ENCODE results near the gene HBEGF. TPM values are rescaled to one million over a fixed set of nuclear protein-coding genes. Genes with fewer than 3 reads are reported as not detected.

Gene HBEGF
- total RNA-seq, 1 experiment from 2014 or later: 40.1 TPM

DNA sequence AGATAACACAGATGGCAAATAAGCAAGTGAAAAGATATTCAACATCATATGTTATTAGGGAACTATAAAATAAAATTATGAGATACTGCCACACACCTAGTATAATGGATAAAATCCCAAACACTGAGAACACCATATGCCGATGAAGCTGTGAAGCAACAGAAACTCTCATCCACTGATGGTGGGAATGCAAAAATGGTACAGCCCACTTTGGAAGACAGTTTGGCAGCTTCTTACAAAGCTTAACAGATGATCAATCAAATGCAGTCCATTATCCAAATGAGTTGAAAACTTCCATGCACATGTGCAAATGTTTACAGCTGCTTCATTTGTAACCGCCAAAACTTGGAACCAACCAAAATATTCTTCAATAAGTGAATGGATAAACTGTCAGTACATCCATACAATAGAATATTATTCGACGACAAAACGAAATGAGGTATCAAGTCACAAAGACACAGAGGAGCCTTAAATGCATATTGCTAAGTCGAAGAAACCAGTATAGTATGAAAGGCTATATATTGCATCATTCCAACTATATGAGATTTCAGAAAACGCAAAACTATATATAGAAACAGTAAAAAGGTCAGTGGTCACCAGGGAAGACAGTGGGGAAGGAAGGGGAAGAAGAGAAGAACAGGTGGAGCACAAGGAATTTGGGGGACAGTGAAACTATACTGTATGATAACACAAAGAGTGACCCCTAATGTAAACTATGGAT, 58.4 kb downstream of the HBEGF start:
- DNase-seq (ENCODE audit: low spot score): no peak
- in situ Hi-C loops (cut with HindIII; ENCODE audit: low sequenced_read_pairs): no loop called here

GRCh38 chr5:140286424-140286823, 60.0 kb downstream of the HBEGF start:
- in situ Hi-C loops (cut with HindIII; ENCODE audit: low sequenced_read_pairs): no loop called here
- DNase-seq (ENCODE audit: low spot score): no peak

DNA sequence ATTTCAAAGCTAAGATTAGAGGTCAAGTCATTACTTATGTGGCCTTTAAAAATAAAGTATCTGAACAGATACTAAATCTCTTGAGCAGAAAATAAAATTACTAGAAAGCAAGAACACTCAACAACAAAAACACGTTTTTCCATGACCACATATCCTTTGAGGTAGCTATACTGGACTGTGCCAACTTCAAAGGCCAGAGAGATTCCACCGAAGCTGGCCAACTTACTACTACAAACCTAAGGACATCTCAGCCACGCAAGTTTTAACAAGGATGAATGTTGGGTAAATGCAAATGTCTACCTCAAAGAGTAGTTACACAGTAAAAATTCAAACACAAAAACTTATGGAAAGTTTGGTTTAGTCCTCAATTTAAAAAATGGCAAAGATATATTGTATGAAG, 62.4 kb downstream of the HBEGF start:
- no peak for DNase-seq (ENCODE audit: low spot score)
- in situ Hi-C loops (cut with HindIII; ENCODE audit: low sequenced_read_pairs): no loop called here

Other genes starting within 250 kb of the HBEGF start
- gene PURA, start 232.5 kb downstream of the HBEGF start, total RNA-seq (2014; rRNA removed; shearing (Covaris generic)): 8.0 and 9.7 TPM in 2 replicates
- 0.24 and 0.68 TPM in 2 replicates for gene IGIP, start 220.7 kb downstream of the HBEGF start, total RNA-seq (2014; rRNA removed; shearing (Covaris generic))
- gene CYSTM1, start 171.4 kb downstream of the HBEGF start, total RNA-seq (2014; rRNA removed; shearing (Covaris generic)): 46.1 and 53.8 TPM in 2 replicates
- gene PFDN1, start 43.5 kb downstream of the HBEGF start, total RNA-seq (2014; rRNA removed; shearing (Covaris generic)): 266 and 273 TPM in 2 replicates
- not detected in 2 replicates for gene SLC4A9, start 13.6 kb upstream of the HBEGF start, total RNA-seq (2014; rRNA removed; shearing (Covaris generic))
- gene ANKHD1, start 55.2 kb upstream of the HBEGF start, total RNA-seq (2014; rRNA removed; shearing (Covaris generic)): 47.9 and 69.4 TPM in 2 replicates
- gene EIF4EBP3, start 201.1 kb upstream of the HBEGF start, total RNA-seq (2014; rRNA removed; shearing (Covaris generic)): 1.3 TPM in 1 of 2 replicates, not detected in the other
- 50.9 and 53.8 TPM in 2 replicates for gene SRA1, start 210.9 kb upstream of the HBEGF start, total RNA-seq (2014; rRNA removed; shearing (Covaris generic))
- 11.6 and 27.4 TPM in 2 replicates for gene APBB3, start 218.0 kb upstream of the HBEGF start, total RNA-seq (2014; rRNA removed; shearing (Covaris generic))
- gene SLC35A4, start 218.2 kb upstream of the HBEGF start, total RNA-seq (2014; rRNA removed; shearing (Covaris generic)): 24.4 and 44.6 TPM in 2 replicates